GM18507 (cell line): ENCODE results near the gene PAFAH1B2.
"Not testable (repeated sequence)": the region's sequence is repeated elsewhere in the genome, so short reads cannot be mapped to it uniquely, and the experiment has no call there.

Source experiments
- DNase-seq: peaks from one replicate; pipeline ENCODE4 v3.0.0; 2011; ENCODE audit warnings: low read depth; ENCODE audit not compliant: insufficient read length; ENCODE audit errors: extremely low spot score
- FAIRE-seq: peaks from 2 replicates; lab custom pipeline; 2011; peaks lifted over from hg19 to GRCh38; lab: Jason Lieb, UNC

PAFAH1B2 gene, protein sequence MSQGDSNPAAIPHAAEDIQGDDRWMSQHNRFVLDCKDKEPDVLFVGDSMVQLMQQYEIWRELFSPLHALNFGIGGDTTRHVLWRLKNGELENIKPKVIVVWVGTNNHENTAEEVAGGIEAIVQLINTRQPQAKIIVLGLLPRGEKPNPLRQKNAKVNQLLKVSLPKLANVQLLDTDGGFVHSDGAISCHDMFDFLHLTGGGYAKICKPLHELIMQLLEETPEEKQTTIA

DNA sequence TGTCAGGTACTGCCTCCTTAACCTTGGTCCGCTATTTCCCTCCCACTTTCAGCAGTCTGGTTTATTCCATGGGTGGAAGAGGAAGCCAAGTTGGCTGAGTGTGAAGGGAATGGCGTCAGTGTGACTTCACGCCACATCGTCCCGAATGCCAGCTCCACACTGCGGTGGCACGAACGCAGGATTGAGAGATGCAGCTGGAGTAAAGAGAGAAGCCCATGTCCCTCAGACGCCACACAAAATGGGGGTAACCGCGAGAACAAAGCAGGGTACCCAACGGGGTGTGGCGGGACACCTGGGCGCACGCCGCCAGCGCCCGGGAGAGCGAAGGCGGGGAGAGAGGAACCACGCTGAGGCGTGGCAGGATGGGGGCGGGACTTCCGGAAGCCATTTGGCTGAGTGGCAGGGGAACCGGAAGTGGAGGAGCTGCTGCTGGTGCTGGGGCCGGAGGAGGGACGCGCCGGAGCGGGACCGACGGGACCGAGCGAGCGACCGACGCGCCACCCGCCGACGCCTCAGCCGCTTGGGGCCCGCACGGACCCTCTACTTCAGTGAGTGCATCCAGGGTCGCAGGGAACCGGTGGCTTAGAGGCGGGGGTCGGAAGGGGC, at the start of gene PAFAH1B2:
PAFAH1B2 (plus strand) TSS at position 417 of the 606 bp plus-strand sequence. CDS start 8,161 bp downstream, outside the sequence.
- FAIRE-seq = peak; percentile 93
- peak; percentile 100 for DNase-seq

DNA sequence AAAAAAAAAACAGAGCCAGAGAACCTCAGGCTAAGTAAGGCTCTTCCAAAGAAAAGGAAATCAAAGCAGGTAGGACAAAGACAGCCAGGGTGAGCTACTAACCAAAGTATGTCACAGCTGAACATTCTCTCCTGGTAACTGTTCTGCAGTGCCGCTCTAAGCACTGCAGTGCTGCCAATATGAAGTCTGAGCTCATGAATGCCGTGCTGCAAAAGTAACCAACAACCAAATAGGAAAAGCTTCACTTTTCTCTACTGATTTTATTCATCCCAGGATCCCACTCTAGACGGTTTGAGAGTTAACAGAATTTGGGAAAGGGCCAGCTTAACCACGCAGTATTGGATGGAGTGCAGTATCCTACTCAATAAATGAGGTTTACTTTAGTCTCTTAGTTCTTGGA, 49.3 kb upstream of the PAFAH1B2 start:
- FAIRE-seq (no peak), DNase-seq (no peak)

DNA sequence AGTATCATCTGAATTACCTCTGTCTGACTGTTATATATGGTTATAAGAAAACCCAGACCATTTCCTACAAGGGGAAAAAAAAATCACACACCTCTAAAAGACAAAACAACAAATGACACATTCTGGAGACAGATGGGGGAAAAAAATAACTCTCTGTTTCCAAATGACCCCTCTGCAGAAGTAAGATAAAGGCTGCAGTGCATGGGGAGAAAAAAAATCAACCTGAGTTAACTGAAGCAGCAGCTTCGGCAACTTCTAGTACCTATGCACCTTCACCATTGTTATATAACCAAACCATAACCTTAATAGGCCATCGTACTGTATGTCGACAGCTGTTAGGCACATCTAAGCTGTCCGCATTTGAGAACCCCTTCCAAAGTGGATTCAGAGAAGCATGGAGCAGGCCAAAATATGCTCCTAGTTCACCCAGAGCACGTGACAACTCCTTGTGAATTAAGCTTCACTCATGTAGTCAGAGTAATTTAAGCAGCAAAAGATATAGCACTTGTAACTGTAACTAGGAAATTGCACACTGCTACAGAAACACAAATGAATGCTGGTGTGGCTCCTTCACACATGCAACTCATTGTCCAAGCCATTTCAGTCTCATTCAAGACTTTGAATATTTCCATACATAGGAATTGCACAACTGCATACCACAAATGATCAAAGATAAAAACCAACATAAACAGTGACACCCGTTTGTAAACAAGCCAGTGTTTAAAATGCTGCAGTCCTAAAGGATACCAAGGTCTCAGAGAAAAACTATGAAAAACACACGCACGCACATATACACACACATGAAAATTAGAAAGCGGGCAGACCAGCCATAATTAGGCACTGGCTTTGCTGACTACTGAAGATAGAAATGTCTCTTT, 48.6 kb upstream of the PAFAH1B2 start:
- no peak for FAIRE-seq
- DNase-seq = no peak

DNA sequence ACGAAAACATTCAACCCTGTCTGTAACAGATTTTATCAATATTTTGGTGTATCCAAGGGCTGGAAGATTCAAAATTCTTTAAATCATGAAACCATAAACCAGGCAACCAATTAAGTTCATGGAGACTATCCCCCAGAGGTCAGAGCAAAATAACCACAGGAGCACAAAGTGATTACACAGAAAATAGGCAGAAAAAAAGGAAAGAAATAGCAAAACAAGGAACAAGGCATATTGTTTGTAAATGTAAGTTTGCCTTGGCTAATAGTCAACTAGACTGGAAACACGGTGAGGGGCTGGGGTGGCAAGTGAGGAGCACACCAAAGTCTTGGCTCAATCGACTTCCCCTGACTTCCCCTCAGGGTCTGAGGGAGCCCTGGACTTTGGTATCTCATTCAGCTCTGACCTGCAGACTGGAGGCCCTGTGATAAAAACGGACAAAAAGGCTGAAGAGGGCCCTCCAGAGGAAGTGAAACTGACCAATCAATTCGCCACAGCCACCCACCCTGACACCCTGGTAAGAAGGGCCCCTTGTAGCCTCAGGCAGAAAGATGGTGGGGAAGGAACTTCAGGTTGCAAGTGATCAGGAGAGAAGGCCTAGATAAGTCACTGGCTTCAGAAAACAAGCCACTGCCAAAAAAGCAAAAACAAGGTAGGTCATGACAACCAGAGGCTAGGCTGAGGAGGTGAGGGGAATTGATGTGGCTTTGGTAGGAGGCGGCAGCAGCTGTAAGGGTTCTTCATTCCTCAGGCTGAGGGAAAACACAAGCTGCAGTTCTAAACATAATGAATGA, 47.7 kb upstream of the PAFAH1B2 start:
- peak; percentile 94 for FAIRE-seq
- DNase-seq = peak; percentile 54

DNA sequence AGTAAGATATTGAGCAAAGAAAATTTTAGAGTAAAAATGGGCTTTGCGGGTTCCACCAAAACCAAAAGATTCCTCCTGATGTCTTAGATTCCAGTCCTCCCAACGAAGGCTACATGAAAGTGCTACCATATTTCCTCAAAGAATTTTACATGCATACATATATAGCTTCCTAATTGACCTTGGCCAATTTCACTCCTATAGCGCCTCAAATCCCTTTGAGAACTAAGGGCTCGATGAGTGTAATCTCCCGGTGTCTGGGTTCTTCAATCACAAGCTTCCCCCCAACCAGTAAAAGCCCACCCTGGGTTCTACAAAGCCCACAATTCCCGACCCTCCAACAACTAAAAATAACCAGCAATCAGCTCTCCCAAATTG, 47.1 kb upstream of the PAFAH1B2 start:
- DNase-seq (no peak), FAIRE-seq (no peak)

DNA sequence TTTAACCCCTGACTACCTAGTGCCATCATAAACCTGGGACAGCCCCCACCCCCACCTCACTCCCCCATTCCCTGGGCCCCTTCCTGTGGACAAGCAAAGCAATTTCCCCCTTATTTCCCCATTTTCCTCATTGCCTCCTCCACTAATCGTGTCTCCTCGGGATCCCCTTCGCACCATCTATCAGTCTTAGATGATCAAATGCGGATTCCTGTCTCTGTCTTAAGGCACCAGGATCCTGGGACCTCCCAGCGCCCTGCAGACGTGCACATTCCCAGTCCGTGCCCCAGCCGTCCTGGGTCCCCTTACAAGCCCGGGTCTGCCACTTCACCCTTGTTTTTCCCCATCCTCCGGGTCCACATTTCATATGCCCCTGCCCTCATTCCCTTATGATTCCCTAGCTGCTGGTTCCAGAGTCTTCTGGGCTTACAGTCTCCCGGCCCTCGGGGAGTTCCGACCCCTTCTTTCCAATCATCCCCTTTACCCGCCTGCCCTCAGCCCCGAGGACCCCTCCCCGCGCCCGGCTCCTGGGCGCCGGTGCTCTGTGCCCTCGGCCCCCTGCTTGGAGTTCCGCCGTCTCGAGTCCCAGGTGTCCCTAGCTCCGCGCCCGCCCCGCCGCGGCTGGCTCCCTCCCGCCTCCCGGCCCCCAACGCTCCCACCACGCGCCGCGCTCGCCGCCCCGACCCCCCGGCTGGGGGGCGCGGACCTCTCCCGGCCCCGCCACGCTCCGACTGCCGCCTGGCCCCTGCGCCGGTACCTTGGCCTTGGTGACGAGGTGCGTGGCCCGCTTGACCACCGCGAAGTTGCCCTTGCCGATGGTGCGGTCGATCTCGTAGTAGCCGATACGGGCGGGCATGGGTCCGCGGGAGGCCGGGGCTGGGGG, 46.5 kb upstream of the PAFAH1B2 start:
- FAIRE-seq (no peak), DNase-seq (no peak)

DNA sequence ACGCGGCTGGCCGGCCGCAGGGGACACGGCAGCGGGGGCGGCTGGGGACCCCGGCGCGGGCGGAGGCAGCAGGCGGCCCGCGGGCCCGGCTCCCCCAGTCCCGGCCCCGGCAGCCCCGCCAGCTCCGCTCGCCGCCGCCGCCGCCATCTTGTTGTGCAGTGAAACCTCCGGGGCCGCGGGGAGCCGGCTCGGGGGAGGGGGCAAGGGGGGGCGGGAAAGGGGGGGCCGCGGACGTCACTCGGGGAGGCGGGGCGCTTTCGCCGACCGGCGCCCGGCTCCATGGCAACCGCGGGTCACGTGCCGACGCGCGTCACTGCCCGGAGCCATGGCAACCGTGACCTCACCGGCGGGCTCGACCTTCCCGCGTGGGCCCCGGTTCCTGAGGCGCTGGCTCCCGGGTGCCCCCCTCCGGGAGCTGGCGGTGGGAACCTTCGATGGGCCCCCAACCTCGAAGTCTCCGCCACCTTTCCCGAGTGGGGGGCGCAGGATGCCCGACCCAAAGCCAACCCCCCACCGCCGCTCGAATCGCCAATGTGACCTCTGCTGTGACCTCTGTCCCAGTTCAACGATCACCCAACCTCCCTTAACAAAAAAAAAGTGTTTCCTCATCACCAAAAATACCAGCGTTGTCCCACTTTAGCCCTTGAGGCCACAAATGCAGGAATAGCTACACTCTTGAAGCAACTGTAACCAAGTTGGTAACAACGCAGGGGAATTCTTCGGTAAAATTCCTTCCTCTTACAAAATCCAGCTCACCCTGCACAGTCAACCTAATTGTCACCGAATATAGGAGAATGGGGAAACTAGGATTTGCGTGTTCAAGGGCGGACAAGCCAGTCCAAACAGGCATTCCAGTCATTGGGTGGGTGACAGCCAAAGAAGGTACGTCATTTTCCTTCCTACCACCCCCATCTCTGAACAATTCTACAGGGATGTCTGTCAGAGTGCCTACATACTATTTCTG, 45.5 kb upstream of the PAFAH1B2 start, which contains the start of gene SIK3:
SIK3 (minus strand) TSS at position 160 of the 964 bp plus-strand sequence; CDS start at position 147, 13 bp downstream.
- DNase-seq (peak; percentile 98), FAIRE-seq (peak; percentile 77)

DNA sequence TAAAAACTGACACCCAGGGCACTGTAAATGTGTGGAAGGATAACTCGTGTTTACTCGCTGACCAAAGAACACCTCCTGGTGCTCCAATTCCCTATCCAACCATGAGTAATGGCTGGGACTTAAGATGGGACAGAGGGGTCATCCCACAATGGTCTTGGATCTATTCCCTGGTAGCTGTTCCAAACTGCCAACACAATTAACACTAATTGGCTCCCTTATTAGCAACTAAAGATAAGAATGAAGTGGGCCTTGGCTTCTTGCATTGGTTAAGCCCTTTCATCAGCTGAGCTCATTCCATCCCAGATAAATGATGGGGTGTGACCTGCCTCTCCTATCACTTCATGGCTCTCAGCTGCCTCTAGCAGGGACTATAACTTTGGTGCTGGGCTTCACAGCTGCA, 44.4 kb upstream of the PAFAH1B2 start:
- FAIRE-seq (no peak), DNase-seq (no peak)

DNA sequence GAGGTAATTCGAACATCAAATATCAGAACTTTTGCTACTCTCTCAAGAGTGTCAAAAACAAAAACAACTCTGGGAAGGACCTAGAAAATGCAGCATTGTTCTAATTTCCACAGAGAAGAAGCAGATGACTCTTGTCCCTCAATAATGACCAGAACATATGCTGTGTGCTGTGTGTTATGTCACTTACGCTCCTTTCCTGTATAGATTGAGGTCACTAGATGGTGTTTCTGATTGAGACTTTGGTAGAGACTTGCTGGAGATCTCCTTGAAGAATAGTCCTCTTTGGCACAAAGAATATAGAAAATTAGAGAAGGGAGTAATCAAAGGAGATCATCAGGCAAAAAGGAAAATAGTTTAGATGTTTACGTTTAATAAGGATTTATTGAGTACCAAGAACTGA, 43.5 kb upstream of the PAFAH1B2 start:
- FAIRE-seq = no peak
- no peak for DNase-seq

DNA sequence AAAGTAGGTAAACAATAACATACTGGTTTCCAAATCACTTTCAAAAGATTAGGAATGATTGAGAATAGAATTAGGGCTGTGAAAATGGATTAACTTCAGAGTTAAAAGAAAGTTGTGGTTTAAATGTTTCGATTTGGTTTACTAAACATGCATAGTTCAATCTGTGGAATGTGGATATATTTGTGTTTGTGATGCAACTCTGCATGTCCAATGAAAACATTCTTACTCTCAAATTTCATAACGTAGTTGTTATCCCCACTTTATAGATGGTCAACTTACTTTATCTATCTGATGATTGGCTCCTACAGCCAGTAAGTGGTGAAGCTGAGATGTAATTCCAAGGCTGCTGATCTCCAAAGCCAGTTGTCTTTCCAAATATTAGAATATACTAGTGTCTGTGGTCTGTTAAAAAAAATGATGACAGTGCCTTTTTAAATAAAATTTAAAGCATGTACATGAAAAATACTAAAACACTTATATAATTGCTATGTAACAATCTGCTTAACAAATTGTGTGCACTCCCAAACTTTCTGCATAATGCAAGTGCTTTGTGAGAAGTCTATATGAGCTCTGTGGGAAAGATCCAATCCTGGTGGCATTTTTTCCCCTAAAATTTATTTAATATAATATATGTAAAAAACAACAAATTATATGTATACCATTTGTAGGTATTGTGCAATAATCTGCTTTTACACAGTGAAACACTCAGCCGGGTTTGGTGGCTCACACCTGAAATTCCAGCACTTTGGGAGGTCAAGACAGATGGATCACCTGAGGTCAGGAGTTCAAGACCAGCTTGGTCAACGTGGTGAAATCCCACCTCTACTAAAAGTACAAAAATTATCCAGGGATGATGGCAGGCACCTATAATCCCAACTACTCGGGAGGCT, 36.1 kb upstream of the PAFAH1B2 start:
- DNase-seq (no peak), FAIRE-seq (no peak)

DNA sequence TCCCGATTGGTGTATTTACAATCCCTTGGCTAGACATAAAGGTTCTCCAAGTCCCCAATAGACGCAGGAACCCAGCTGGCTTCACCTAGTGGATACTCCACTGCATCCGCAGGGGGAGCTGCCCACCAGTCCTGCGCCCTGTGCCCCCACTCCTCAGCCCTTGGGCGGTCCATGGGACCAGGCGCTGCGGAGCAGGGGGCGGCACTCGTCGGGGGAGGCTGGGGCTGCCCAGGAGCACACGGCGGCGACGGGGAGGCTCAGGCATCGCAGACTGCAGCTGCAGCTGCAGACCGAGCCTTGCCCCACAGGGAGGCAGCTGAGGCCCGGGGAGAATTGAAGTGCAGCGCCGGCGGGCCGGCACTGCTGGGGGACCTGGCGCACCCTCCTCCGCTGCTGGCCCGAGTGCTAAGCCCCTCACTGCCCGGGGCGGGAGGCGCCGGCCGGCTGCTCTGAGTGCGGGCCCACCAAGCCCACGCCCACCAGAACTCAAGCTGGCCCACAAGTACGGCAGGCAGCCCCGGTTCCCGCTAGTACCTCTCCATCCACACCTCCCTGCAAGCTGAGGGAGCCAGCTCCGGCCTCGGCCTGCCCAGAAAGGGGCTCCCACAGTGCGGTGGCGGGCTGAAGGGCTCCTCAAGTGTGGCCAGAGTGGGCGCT, 33.7 kb upstream of the PAFAH1B2 start:
- DNase-seq (no peak), FAIRE-seq (no peak)

DNA sequence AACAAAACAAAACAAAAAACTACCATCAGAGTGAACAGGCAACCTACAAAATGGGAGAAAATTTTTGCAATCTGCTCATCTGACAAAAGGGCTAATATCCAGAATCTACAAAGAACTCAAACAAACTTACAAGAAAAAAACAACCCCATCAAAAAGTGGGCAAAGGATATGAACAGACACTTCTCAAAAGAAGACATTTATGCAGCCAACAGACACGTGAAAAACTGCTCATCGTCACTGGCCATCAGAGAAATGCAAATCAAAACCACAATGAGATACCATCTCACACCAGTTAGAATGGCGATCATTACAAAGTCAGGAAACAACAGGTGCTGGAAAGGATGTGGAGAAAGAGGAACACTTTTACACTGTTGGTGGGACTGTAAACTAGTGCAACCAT, 31.6 kb upstream of the PAFAH1B2 start:
- FAIRE-seq = not testable (repeated sequence)

DNA sequence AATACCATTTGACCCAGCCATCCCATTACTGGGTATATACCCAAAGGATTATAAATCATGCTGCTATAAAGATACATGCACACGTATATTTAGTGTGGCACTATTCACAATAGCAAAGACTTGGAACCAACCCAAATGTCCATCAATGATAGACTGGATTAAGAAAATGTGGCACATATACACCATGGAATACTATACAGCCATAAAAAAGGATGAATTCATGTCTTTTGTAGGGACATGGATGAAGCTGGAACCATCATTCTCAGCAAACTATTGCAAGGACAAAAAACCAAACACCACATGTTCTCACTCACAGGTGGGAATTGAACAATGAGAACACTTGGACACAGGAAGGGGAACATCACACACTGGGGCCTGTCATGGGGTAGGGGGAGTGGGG, 31.1 kb upstream of the PAFAH1B2 start:
- not testable (repeated sequence) for FAIRE-seq, DNase-seq

More for the DNA sequence above, 31.6 kb upstream of the PAFAH1B2 start:
- DNase-seq = not testable (repeated sequence)

DNA sequence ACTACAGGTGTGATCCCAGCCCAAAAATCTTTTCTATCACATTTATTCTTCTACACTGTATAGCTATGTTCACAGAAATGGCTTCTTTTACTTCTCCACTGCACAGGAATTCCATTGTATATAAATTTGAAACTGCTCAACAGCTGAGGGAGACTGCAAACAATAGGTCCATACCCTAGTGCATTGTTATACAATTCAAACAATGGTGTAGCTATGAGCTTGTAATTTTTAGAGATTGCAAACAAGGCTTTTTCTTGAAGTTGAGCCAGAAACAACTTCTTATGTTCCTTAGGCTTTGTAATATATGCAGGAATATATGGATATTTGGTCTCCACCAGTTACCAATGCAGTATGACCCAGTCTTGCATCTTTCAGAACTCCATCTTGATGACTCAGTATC, 26.4 kb upstream of the PAFAH1B2 start:
- DNase-seq (no peak), FAIRE-seq (no peak)

DNA sequence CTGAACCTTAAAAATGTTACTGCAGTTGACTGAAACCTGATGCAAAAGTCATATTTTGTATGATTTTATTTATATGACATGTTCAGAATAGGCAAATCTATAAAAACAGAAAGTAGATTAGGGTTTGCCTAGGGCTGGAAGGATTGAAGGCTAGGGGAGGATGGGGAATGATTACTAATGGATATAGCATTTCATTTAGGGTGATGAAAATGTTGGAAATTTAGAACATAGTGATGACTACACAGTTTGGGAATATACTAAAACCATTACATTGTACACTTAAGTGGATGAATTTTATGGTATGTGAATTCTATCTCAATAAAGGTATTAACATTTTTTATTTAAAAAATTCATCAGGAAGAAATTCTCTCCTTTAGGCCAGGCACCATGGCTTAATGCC, 22.9 kb upstream of the PAFAH1B2 start:
- FAIRE-seq (no peak), DNase-seq (no peak)

DNA sequence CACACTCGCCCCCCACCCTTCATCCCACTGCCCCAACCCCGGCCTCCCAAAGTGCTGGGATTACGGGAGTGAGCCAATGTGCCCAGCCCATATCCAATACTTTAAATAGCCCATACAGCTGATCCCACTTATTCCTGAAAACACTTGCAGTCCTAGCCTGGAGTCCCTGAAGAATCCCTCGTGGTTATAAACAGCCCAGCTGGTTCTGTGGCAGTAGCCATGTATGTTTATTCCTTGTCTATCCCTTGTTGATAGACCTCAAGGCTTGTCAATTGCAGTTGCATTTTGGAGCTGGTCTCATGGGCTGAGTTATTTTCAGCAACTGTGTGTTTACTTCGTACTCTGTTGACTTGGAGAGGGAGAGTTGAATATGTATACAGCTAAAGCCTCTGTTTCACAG, 21.5 kb upstream of the PAFAH1B2 start:
- DNase-seq (no peak), FAIRE-seq (no peak)
